Lower leg skin (tissue), 3 donors: Measurements from ENCODE around the gene CDC14A.
"Not testable (repeated sequence)": the region's sequence is repeated elsewhere in the genome, so short reads cannot be mapped to it uniquely, and the experiment has no call there.

Experiments
- CTCF ChIP-seq, 3 donors: fragments of 450-650 bp; IDR thresholded peaks; one replicate each; pipeline ENCODE4 v1.5.1; 2016; ENCODE audit warnings: antibody characterized with exemption in 3 of 3, mild to moderate bottlenecking in 3 of 3, moderate library complexity in 2 of 3
- POLR2A ChIP-seq, 2 donors: fragments of 450-650 bp; IDR thresholded peaks; one replicate each; pipeline ENCODE4 v1.6.1; 2016 to 2017; ENCODE audit warnings: antibody characterized with exemption in 2 of 2, mild to moderate bottlenecking in 1 of 2, moderate library complexity in 1 of 2

GRCh38 chr1:100376890-100377289 lies 24.6 kb downstream of the CDC14A start:
- TF ChIP-seq POLR2A, CTCF (IDR thresholded peaks at IDR 0.05): not testable (repeated sequence)
